NCI-H460 (cell line): ENCODE data around the gene PPP1R13B. TPM values are rescaled to one million over a fixed set of nuclear protein-coding genes. Genes with fewer than 3 reads are reported as not detected.

Experiments
- DNase-seq: peaks from one replicate; pipeline ENCODE4 v3.0.0-alpha.2; 2016; ENCODE audit warnings: low read depth; ENCODE audit errors: extremely low read depth
- total RNA-seq: library from RNA; depleted of rRNA; stranded (reverse); fragments of >200 nt; shearing (Covaris generic); gene quantifications from 2 replicates; pipeline ENCODE4 v1.2.3, GENCODE V29; 2014

Gene PPP1R13B
- total RNA-seq, 1 experiment from 2014 or later, result 1.4 TPM

DNA sequence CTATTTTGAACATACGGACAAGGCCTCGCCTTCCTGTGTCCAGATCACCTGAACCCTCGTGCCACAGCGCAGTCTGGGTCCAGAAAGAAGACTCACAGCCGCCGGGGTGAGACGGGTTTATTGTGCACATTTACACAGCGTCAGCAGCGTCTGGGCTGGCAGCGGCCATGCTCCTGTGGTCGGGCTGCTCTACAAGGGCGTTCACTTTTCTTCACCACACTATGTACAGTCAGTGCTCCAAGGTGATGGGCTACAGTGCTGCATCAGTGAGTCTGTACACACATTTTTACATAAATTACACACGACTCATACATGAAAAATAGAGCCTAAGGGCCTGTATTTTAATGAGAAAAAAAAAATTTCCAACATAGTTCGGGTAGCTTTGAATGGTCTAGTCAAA lies 113.7 kb downstream of the PPP1R13B start:
- DNase-seq, result no peak

DNA sequence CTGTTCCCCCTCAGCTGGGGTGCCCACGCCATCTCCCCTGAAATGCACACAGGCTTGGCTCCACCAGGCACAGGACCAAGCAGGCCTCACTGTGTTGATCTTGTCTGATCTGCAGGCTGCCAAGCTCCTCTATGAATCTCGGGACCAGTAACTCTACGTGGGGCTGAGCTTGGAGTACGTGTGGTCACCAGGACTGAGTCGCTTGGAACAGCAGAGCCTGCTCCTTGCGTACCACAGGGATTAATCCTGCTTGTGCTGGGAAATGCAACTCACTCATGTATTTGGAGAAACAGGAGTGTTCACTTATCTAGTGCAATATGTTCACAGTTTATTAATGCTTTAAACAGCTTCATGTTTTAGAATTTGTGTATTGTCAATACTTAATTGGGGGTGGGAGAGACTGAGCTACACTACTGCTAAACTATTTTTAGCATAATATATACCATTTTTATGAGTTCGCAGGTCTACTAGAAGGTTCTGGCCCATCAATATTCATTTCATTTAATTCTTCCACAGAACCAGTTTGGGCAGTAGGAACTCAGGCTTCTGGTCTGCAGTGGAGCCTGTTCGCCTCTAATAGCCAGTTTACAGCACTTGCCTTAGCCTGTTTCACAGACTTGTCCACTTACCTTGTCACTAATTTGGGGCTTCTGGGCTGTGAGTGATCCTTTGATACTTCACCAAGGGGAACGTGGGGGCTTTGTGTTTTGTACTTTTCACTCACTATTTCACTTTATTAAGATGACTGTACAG lies 114.3 kb downstream of the PPP1R13B start:
- DNase-seq, result no peak

DNA sequence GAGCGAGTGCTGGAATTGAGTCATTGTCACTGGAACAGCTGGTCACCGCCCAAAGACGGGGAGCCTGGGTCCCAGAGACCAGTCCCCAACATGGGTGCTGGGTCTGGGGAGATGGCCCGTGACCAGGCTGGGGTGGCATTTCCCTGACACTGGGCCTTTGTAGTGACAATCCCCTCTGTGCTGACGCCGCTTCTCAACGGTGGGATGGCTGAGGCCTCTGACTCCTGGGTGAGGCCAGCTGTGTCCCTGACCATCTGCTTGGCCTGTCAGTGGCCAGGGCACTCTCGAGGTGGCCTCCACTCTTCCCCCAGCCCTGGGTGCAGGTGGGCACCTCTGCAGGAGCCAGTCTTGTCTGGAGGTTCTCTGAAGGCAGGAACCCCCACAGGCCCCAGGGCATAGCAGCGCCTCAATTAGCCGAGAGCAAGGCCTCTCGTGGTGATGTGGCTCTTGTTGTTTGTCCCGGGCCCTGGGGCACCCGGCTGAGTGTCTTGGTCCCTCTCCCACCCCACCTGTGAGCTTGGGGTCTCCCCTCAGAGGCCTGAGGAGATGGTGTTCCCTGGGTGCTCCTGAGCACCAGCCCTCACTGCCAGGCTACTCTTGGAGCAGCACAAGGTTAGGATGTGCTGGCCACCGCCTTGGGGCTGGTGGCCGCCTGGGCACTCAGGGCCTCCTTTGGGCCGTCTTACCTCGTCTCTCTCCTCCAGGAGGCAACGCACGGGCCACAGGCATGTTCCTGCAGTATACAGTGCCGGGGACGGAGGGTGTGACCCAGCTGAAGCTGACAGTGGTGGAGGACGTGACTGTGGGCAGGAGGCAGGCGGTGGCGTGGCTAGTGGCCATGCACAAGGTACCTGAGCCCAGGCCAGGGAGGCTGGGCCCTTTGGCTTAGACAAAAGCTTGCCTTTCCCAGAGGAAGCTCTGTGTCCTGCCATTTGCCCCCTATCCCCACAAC lies 115.2 kb downstream of the PPP1R13B start:
- DNase-seq, result no peak

DNA sequence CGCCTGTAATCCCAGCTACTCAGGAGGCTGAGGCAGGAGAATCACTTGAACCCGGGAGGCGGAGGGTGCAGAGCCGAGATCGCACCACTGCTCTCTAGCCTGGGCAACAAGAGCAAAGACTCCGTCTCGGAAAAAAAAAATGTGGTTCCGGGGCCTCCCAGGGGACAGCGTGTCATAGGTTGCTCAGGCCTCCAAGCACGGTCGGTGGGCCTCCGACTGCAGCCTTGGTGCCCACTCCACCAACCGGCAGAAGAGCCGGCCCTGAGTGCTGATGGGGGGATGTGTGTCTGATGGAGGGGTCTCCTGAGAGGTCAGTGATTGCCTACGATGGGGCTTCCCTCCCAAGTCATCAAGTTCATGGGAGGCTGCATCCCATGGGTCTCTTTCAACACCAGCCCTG lies 115.9 kb downstream of the PPP1R13B start:
- DNase-seq, result no peak

DNA sequence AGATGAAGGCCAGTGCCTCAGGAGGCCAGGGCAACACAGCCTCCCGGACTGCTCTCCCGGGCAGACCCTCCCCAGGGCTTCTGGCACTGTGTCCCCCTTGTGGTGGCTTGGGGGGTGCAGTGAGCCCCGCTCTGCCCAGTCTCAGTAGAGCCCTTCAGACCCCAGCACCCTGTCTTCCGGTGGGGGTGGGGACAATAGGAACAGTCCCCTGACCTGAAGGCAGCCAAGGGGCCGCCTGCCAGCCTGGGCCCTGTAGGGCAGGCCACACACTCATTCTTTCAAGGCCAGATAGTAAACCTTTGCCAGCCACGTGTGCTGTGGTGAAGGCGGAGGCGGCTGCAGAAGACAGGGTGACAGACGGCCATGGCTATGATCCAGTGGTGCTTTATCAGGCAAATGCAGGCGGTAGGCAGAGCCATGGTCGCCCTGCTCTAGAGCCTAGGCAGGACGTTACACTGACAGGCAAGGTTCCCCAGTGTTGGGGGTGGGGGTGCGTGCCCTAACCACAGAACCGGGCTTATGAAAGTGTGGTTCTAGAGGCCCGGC lies 116.8 kb downstream of the PPP1R13B start:
- DNase-seq, result no peak

DNA sequence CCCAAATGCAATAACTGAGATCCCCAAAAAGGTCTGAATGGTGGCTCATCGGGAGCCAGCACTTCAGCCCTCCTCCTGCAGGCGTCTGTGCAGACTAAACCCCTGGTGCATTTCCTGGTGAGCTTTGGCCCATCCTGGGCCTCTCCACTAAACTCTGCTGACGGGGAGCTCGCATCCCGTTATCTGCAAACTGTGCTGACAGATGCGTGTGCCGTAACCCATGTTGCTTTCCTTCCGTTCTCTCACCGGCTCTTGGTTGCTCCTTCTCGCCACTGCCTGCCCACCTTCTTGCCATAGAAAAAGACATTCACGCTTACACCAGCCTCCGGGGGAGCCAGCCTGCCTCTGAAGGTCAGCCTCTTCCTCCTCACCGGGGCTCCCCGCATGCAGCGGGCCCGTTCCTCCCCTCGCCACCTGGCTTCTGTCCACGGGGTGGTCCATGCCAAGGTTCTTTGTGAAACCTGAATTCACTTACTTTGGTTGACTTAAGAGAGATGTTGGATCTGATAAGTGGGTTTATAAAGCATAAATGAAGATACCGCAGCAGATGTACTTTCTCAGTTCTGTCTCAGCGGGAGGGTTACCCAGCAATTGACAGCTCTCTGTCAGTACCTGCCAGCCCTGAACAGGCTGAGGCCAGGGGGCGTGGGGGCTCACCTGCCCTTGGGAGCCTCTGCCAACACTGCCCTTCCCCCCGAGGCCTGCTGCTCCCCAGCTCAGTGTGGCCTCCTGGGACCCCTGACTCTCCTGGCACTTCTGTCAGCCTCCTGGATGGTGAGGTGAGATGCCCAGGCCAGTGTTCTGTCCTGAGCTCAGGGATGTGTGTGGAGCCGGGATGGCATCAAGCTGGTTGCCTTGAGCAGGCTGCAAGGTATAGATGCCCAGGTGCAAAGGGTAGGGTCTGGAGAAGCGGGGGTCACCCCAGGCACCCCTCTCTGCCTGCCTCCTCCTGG lies 117.6 kb downstream of the PPP1R13B start:
- DNase-seq, result no peak

DNA sequence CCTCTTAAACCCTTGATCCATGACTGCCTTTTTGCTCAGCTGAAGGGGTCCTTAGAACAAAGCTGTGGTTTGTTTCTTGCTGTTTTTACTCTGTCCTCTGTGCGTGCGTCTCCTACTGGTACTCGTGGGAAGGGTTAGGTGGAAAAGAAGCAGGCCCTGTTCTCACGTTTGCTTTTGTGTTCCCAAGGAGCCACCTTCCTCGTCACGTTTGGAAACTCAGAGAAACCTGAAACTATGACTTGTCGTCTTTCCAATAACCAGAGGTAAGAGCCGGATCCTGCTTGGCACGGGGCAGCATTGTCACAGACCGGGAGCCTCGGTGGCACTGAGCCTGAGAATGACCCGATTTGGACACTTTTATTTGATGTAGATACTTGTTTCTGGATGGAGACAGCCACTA lies 118.7 kb downstream of the PPP1R13B start:
- DNase-seq, result no peak

DNA sequence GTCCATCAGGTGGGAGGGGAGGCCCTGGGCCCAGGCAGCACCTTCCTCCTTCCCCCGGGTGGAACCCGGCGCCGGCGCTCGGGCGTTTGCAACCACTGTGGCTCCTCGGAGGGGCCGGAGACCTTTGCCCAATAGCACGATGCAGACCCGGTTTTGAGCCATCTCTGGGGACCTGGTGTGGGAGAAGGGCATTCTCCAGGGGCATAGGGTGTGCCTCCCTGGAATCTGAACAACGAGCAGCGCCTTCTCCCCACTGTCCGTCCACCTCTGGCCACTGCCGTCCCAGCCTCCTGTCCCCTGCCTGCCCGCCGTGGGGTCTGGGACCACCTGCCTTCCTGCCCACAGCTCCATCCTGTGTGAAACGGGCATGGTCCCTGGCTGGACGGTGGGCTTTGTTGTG lies 119.2 kb downstream of the PPP1R13B start:
- DNase-seq, result no peak

DNA sequence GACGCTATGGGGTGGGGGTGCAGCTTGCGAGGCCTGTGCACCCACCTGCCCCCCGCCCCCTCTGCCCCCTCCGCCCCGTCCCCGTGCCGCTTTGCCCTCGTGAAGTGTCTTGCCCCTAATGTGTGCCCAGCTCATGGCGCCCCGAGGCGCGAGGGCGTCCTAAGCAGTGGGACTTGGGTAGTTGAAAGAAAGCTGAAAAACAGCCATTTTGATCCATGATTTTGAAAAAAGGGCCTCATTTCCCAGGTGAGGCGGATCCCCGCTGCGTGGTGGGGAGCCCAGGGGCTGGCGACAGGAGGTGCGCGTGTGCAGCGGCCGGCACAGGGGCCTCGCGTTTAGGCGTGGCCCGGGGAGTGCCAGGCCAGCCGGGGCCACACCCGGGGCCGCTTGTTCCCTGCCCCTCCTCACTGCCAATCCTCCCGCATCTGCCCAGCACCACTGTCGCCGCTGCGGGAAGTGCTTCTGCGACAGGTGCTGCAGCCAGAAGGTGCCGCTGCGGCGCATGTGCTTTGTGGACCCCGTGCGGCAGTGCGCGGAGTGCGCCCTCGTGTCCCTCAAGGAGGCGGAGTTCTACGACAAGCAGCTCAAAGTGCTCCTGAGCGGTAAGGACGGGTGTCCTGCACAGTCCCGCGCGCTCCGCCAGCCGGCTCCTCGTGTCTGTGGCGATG lies 119.9 kb downstream of the PPP1R13B start:
- DNase-seq, result no peak

DNA sequence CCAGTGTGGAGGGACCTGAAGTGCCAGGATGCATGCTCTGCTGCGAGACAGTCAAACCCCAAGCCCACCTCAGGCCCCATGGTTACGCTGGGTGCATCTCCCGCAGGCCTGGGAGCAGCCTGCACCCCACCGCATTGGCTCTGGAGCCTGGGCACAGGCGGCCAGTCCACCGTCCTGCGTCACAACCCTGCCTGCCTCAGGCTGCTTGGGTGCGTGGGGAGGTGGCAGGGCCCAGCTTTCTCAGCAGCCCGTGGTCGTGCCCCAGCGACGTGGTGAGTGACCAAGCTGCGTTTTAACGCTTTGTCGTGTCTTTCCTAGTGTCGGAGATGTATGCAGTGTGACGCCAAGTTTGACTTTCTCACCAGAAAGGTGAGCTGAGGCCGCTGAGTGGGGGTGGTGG lies 120.9 kb downstream of the PPP1R13B start:
- DNase-seq, result no peak

DNA sequence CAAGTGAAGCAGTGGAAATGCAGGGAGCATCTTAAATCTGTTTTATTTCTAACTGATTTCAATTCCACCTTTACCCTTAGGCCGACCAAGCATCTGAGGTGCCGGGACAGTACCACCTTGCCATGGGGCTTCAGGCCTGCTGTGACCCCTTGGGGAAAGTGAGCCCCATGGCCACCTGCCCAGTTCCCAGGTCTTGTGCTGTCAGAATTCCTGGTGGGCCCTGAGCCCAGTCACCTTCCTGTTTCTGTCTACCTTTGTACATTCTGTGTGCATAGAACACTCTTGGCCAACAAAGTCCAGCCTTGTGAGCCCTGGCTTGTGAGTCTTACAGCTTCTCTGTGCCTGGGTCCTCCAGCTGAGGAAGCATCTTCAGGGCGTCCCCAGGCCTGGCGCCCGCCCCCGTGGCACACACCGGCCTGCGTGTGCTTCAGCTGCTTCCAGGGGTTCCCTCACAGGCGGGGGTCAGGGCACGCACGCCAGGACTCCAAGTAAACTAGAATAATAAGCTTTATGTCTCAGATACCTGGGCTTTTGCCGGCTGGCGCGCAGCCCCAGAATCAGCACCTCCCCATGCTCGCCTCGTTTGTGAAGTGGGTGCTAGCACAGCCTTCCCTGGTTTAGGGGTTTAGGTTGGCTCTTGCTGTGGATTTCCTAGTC lies 121.5 kb downstream of the PPP1R13B start:
- no peak for DNase-seq

DNA sequence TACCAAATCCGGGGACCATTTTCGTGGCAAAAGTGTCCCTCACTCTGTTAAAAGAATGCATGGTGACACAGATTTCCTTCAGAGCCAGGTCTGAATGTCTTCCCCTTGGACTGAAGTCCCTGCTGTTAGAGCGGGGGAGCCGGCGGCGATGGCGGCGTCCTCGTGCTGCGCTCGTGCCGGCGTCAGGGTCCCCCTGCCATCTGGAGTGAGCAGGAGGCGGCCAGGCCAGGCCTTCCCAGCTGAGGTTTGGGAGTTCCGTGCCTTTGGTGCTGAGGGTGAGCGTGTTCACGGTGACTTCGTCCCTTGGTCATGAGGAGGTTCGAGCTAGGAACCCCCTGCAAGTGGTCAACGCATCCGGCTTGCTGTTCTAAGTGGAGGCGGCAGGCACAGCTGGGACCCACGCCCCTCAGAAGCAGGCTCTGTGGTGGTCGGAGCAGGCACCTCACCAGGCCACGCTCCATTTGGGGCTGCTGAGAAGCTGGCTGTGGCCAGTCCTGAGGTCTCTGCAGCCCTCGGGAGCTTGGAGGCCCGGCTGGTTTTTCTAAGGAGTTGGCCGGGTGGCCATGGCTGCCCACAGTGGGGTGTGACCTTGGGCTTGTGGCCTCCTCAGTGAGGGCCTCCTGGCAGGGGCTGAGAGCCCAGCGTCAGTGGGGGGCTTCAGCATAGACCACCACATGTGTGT lies 122.2 kb downstream of the PPP1R13B start:
- DNase-seq, result no peak

DNA sequence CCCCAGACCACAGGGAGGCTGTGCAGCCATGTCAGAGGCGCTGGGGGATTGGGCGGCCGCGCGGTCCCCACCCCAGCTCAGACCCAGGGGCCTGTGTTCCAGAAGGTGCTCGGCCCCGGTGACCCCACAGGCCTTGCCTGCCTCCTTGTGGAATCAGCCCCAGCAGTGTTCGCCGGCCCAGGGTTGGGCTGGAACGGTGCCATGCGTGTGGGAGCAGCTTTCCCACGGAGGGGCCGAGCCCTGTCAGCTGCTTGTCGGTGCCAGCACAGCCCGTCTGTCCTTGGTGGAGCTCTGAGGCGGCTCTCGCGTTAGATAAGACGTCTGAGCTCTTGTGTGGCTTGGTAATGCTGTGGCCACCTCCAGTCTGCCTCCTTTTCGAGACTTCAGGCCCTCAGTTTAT lies 123.3 kb downstream of the PPP1R13B start:
- no peak for DNase-seq

DNA sequence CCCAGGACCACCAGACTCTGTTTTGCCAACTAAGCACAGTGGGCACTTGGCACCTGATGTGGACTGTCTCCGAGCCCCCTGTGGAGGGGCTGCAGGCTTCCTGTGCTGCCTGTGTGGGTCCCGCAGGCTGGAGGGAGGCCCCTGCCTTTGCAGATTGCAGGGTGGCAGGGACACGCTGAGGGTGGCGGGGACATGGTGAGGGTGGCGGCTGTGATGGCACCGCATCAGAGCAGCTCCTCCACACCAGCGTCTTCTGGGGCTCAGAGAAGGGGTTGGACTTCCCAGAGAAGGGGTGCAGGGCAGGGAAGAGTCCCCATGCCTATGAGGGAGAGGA lies 123.7 kb downstream of the PPP1R13B start:
- DNase-seq, result no peak

DNA sequence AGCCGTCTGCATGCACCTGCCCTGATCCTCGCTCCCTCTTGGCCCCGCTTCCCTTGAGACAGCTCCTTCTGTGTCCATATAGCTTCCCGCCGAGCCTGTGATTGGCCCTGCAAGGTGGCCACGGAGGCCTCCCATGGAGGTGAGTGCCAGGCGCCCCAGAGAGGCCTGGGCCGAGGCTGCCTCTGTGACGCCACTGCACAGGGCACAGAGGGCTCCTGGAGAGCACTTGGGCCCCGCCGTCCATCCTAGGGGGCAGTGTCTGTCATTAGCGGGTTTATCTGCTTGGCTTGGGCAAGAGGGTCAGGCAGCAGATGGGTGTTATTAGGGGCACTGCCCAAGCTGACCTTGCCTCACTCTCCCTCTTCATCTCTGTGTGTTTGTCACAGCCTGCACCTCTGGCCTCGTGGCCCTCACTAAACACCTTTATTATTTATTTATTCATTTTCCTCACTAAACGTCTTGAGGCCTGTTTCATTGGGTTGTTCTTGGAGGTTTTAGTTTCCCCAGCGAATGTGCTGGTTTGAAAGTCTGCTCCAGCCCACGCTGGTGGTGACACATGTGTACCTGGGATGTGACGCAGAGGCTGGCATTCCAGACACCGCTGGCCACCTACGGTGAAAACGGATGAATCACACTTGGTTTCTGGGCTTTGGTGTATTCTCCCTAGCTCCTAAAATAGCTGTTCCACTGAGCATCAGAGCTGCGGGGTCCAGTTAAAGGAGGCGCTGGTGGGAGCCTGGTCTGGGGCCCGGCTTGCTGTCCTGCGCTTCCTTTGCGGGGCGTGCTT lies 125.8 kb downstream of the PPP1R13B start:
- no peak for DNase-seq

DNA sequence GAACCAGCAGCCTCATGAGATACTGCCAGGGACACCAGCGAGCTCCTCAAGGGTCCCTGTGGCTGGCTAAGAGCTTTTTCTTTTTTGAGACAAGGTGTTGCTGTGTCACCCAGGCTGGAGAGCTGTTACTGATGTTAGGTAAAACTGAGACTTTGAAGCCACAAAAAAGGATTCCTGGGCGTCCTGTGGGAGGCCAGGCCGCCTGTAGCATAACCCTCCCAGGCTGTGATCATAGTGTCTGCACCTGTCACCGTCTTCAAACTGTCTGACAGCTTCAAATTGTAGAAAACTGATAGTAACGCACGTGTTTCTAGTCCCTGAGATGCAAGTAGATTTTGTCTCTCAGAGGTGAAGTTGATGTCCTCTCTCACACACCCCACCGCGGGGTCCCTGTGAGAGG lies 127.6 kb downstream of the PPP1R13B start:
- no peak for DNase-seq

DNA sequence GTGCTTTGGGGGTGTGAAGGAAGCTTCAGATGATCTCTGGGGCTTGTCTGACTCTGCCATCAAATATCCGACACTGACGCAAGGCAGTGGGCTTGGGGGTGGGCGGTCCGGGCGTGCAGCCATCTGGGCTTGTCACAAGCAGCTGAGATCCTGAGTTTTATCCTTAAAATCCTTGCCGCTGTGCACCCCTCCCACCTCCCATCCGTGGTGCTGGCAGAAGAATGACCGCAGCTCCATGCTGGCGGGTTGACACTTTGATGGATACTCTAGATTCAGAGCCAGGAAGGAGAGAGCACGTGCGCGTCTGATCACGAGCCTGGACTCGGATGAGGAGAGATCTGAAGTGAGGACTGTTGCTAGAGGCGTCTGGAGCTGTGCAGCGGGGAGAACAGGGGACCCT lies 128.8 kb downstream of the PPP1R13B start:
- no peak for DNase-seq

DNA sequence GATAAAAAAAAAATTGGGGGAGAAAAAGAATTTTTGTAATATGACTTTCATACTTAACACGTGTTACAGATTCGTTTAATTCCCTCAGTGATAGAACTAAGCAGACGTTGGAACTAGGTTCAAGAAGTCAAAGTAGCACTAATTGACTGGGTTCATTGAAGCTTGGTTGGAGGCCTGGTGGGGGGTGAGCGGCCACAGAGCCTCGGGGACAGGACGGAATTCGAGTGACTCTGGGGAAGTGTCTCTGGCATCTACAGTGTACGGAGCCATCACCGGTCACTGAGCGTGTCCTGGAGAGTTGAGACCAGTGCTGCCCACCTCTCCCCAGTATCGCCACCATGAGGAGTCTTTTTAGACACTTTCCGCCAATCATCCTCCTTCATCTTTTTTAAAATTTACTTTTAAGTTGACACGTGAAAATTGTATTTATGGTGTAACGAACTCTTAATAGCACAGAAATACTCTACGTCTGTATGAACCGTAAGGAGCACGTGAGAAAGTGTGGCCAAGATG lies 130.4 kb downstream of the PPP1R13B start:
- DNase-seq, result no peak
